ENCODE results near the gene OR51E1.
A peak's percentile ranks its signal among the peaks of the same experiment; 100 is the strongest.

Gene OR51E1

GRCh38 chr11:4643682-4644081, at the start of gene OR51E1:
Gene OR51E1 (plus strand): TSS chr11:4643982. CDS start chr11:4652527, 8,545 bp downstream.
- no peak for DNase-seq

GRCh38 chr11:4605057-4605456, 38.7 kb upstream of the OR51E1 start:
- DNase-seq: no peak

GRCh38 chr11:4606231-4607015, 37.4 kb upstream of the OR51E1 start:
- DNase-seq: peak; percentile 20

- DNase-seq: no peak
Observed at GRCh38 chr11:4607096-4607495, 36.7 kb upstream of the OR51E1 start.

- DNase-seq: peak; percentile 92
Observed at GRCh38 chr11:4607781-4608666, 35.8 kb upstream of the OR51E1 start, which contains the start of gene TRIM68. Gene TRIM68 (minus strand): TSS chr11:4608231. CDS start chr11:4605504, 2,727 bp downstream.

- DNase-seq: no peak
Observed at GRCh38 chr11:4610258-4610935, 33.4 kb upstream of the OR51E1 start.

GRCh38 chr11:4611986-4612385, 31.8 kb upstream of the OR51E1 start:
- DNase-seq: no peak

GRCh38 chr11:4615856-4616444, 27.8 kb upstream of the OR51E1 start:
- DNase-seq: no peak

GRCh38 chr11:4619514-4619913, 24.3 kb upstream of the OR51E1 start:
- DNase-seq: no peak

- peak; percentile 50 for DNase-seq
Observed at GRCh38 chr11:4626207-4627099, 17.3 kb upstream of the OR51E1 start.

- DNase-seq: no peak
Observed at GRCh38 chr11:4636136-4636535, 7.6 kb upstream of the OR51E1 start.

GRCh38 chr11:4636962-4637661, 6.7 kb upstream of the OR51E1 start, which contains the start of gene OR51D1:
Gene OR51D1 (plus strand): TSS chr11:4637477. CDS start chr11:4639791, 2,314 bp downstream.
- peak; percentile 60 for DNase-seq

GRCh38 chr11:4637662-4638047, 6.1 kb upstream of the OR51E1 start:
- DNase-seq: no peak

GRCh38 chr11:4639931-4640330, 3.9 kb upstream of the OR51E1 start:
- no peak for DNase-seq

- no peak for DNase-seq
Observed at GRCh38 chr11:4641501-4641900, 2.3 kb upstream of the OR51E1 start.

- DNase-seq: no peak
Observed at GRCh38 chr11:4642043-4642442, 1.7 kb upstream of the OR51E1 start.

GRCh38 chr11:4643076-4643475, 706 bp upstream of the OR51E1 start:
- DNase-seq: no peak

GRCh38 chr11:4644233-4644632, 451 bp downstream of the OR51E1 start:
- no peak for DNase-seq

- no peak for DNase-seq
Observed at GRCh38 chr11:4645974-4646373, 2.2 kb downstream of the OR51E1 start.

- no peak for DNase-seq
Observed at GRCh38 chr11:4647766-4648165, 4.0 kb downstream of the OR51E1 start.

All from kidney glomerular epithelial cell (primary cell).